Keratinocyte (primary cell): ENCODE results near the gene ATXN7L1. TPM values are rescaled to one million over a fixed set of nuclear protein-coding genes. Genes with fewer than 3 reads are reported as not detected.
A peak's percentile ranks its signal among the peaks of the same experiment; 100 is the strongest.

Experiments
- DNase-seq: peaks from one replicate; pipeline ENCODE4 v3.0.0-alpha.2; 2011; ENCODE audit warnings: low read depth, missing footprints, low spot score
- FAIRE-seq: peaks from 2 replicates; lab custom pipeline; 2011; peaks lifted over from hg19 to GRCh38; lab: Jason Lieb, UNC
- H2AFZ ChIP-seq: 2 replicates; pipeline ENCODE4 v1.6.0; 2012; ENCODE audit warnings: low read length, control low read depth, inconsistent platforms; ENCODE audit not compliant: control insufficient read depth
- H3K27ac ChIP-seq: 2 replicates; pipeline ENCODE4 v1.5.1; 2011; ENCODE audit warnings: low read length; ENCODE audit not compliant: control insufficient read depth, insufficient read depth
- H3K27me3 ChIP-seq: 3 replicates; pipeline ENCODE4 v1.6.0; 2011; ENCODE audit warnings: low read length; ENCODE audit not compliant: control insufficient read depth, insufficient read depth; ENCODE audit errors: extremely low read depth
- H3K36me3 ChIP-seq, 2 experiments: 2 replicates in 1 of 2; 3 replicates in 1 of 2; pipeline ENCODE4 v1.5.1; 2011; ENCODE audit warnings: low read length in 2 of 2, mild to moderate bottlenecking in 1 of 2; ENCODE audit not compliant: control insufficient read depth in 2 of 2, insufficient read depth in 2 of 2; ENCODE audit errors: extremely low read depth in 1 of 2
- H3K4me1 ChIP-seq: 3 replicates; pipeline ENCODE4 v1.5.1; 2011; ENCODE audit warnings: low read length; ENCODE audit not compliant: control insufficient read depth, insufficient read depth; ENCODE audit errors: extremely low read depth
- H3K4me2 ChIP-seq: 3 replicates; pipeline ENCODE4 v1.6.0; 2011; ENCODE audit warnings: low read depth, low read length; ENCODE audit not compliant: control insufficient read depth, insufficient read depth; ENCODE audit errors: extremely low read depth
- H3K4me3 ChIP-seq, 3 experiments: fragments of 200-600 bp in 1 of 3; sonication (generic) in 1 of 3; 2 replicates in 2 of 3; 3 replicates in 1 of 3; pipeline ENCODE4 v1.5.1; 2011 to 2016; ENCODE audit warnings: low read length in 3 of 3, mild to moderate bottlenecking in 3 of 3, control low read depth in 2 of 3, inconsistent platforms in 1 of 3, low read depth in 1 of 3, mixed read lengths in 1 of 3, mixed run types in 1 of 3, moderate library complexity in 1 of 3; ENCODE audit not compliant: control insufficient read depth in 2 of 3, insufficient read depth in 2 of 3; ENCODE audit errors: extremely low read depth in 1 of 3
- H3K79me2 ChIP-seq: 2 replicates; pipeline ENCODE4 v1.6.0; 2012; ENCODE audit warnings: low read length; ENCODE audit not compliant: control insufficient read depth, insufficient read depth
- H3K9ac ChIP-seq: 3 replicates; pipeline ENCODE4 v1.6.0; 2011; ENCODE audit warnings: low read length; ENCODE audit not compliant: control insufficient read depth, insufficient read depth; ENCODE audit errors: extremely low read depth
- H3K9me1 ChIP-seq: 3 replicates; pipeline ENCODE4 v1.6.0; 2011; ENCODE audit warnings: low read length; ENCODE audit not compliant: control insufficient read depth, insufficient read depth; ENCODE audit errors: extremely low read depth
- H3K9me3 ChIP-seq: 2 replicates; pipeline ENCODE4 v1.5.1; 2012; ENCODE audit warnings: low read depth, low read length; ENCODE audit not compliant: control insufficient read depth
- H4K20me1 ChIP-seq: 3 replicates; pipeline ENCODE4 v1.6.0; 2011; ENCODE audit warnings: low read length; ENCODE audit not compliant: control insufficient read depth, insufficient read depth; ENCODE audit errors: extremely low read depth
- EZH2 ChIP-seq: IDR thresholded peaks from one replicate; pipeline ENCODE4 v1.6.1; 2012; ENCODE audit warnings: inconsistent platforms, mild to moderate bottlenecking, low read length, moderate library complexity
- dilution Hi-C: fragments of 300-500 bp; cut with MboI; formaldehyde crosslinking; loops from one replicate; pipeline ENCODE4 v1.7.0; 2020; ENCODE audit warnings: low sequenced_read_pairs; ENCODE audit not compliant: extremely low pct_ligation_motif_present
- polyA plus RNA-seq, 5 experiments: library from polyadenylated mRNA; depleted of rRNA in 3 of 5; stranded (reverse) in 3 of 5; stranded (forward) in 1 of 5; unstranded in 1 of 5; fragments of >200 nt; gene quantifications; 1 replicate in 1 of 5; 2 replicates in 3 of 5; 3 replicates in 1 of 5; pipeline versions ENCODE4 v1.2.1 to v1.2.3, GENCODE V29; 2011 to 2012; ENCODE audit warnings: missing spikeins in 2 of 5, low read depth in 1 of 5, low replicate concordance in 1 of 5
- TF ChIP-seq, protein P1 (sequence below), 3 experiments: IDR thresholded peaks in 1 of 3; conservative IDR thresholded peaks in 1 of 3; optimal IDR thresholded peaks in 1 of 3; 2 replicates in 2 of 3; 3 replicates in 1 of 3; pipeline versions ENCODE3 to v1.5.1; 2011; ENCODE audit warnings: low read length in 3 of 3, mild to moderate bottlenecking in 3 of 3, moderate library complexity in 2 of 3, control low read depth in 1 of 3, inconsistent platforms in 1 of 3; ENCODE audit not compliant: insufficient read depth in 2 of 3; ENCODE audit errors: extremely low read depth in 1 of 3

ATXN7L1 gene
- polyA plus RNA-seq, 1 donor (not counting 4 experiments of a cell fraction or from before 2014, with no cell fraction given), result 4.8 TPM

- TF ChIP-seq EZH2, result no peak
- TF ChIP-seq, protein P1, sequence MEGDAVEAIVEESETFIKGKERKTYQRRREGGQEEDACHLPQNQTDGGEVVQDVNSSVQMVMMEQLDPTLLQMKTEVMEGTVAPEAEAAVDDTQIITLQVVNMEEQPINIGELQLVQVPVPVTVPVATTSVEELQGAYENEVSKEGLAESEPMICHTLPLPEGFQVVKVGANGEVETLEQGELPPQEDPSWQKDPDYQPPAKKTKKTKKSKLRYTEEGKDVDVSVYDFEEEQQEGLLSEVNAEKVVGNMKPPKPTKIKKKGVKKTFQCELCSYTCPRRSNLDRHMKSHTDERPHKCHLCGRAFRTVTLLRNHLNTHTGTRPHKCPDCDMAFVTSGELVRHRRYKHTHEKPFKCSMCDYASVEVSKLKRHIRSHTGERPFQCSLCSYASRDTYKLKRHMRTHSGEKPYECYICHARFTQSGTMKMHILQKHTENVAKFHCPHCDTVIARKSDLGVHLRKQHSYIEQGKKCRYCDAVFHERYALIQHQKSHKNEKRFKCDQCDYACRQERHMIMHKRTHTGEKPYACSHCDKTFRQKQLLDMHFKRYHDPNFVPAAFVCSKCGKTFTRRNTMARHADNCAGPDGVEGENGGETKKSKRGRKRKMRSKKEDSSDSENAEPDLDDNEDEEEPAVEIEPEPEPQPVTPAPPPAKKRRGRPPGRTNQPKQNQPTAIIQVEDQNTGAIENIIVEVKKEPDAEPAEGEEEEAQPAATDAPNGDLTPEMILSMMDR (optimal IDR thresholded peaks at IDR 0.05 in 1 of 3, IDR thresholded peaks at IDR 0.05 in 1 of 3, conservative IDR thresholded peaks at IDR 0.05 in 1 of 3; ENCODE audit: extremely low read depth in 1 of 3, insufficient read depth in 2 of 3, low read length in 3 of 3), result no peak
- Histone ChIP-seq H3K36me3 (no peaks in the 10 kb centered on the region), H3K27ac (no peak overlapping the region), H4K20me1 (no peaks in the 10 kb centered on the region), H3K9ac (no peak overlapping the region), H3K27me3 (no peaks in the 10 kb centered on the region), H3K9me3 (no peaks in the 10 kb centered on the region), H3K9me1 (no peaks in the 10 kb centered on the region), H3K4me3 (no peak overlapping the region), H3K79me2 (no peaks in the 10 kb centered on the region), H3K4me2 (peak overlapping the region; percentile 4), H3K4me1 (peaks cover 12% of the 10 kb centered on the region), H2AFZ (no peak overlapping the region)
- FAIRE-seq (peak; percentile 81), DNase-seq (no peak)
- dilution Hi-C loops, result no loop called here
Measured at GRCh38 chr7:105890290-105890997, 14.0 kb upstream of the ATXN7L1 start.

GRCh38 chr7:105887569-105888189 lies 11.3 kb upstream of the ATXN7L1 start:
- Histone ChIP-seq H3K9me1 (no peaks in the 10 kb centered on the region), H3K27me3 (no peaks in the 10 kb centered on the region), H2AFZ (no peak overlapping the region), H4K20me1 (no peaks in the 10 kb centered on the region), H3K4me2 (no peak overlapping the region), H3K79me2 (no peaks in the 10 kb centered on the region), H3K4me1 (peaks cover 12% of the 10 kb centered on the region), H3K36me3 (no peaks in the 10 kb centered on the region), H3K4me3 (no peak overlapping the region), H3K9me3 (no peaks in the 10 kb centered on the region), H3K27ac (no peak overlapping the region), H3K9ac (no peak overlapping the region)
- TF ChIP-seq, protein P1 (optimal IDR thresholded peaks at IDR 0.05 in 1 of 3, IDR thresholded peaks at IDR 0.05 in 1 of 3, conservative IDR thresholded peaks at IDR 0.05 in 1 of 3; ENCODE audit: extremely low read depth in 1 of 3, insufficient read depth in 2 of 3, low read length in 3 of 3), result no peak
- no peak for TF ChIP-seq EZH2
- DNase-seq (no peak), FAIRE-seq (no peak)
- dilution Hi-C loops, result no loop called here
